GM23338 (cell line): ENCODE data around the gene ZNF593OS. TPM values are rescaled to one million over a fixed set of nuclear protein-coding genes. Genes with fewer than 3 reads are reported as not detected.
A peak's percentile ranks its signal among the peaks of the same experiment; 100 is the strongest.

Experiments used
- ATAC-seq: fragments of 200-7000 bp; cut with Tn5 transposase; 3 replicates; pipeline ENCODE4 v1.9.1; 2020
- DNase-seq: peaks from one replicate; pipeline ENCODE4 v3.0.0-alpha.2; 2015; ENCODE audit warnings: low spot score
- H2AFZ ChIP-seq: fragments of 200-600 bp; sonication (generic); 2 replicates; pipeline ENCODE4 v1.8.0; 2016; ENCODE audit warnings: antibody characterized with exemption, mild to moderate bottlenecking, moderate library complexity
- H3F3A ChIP-seq: fragments of 200-600 bp; sonication (generic); replicated peaks from 2 replicates; pipeline ENCODE4 v1.8.0; 2017; ENCODE audit warnings: antibody characterized with exemption, mixed run types, low read depth
- H3K27ac ChIP-seq: fragments of 200-600 bp; sonication (generic); 2 replicates; pipeline ENCODE4 v1.6.1; 2016; ENCODE audit warnings: low read depth
- H3K27me3 ChIP-seq: fragments of 200-600 bp; sonication (generic); 2 replicates; pipeline ENCODE4 v1.8.0; 2016; ENCODE audit warnings: mild to moderate bottlenecking, mixed run types, moderate library complexity; ENCODE audit not compliant: insufficient read depth
- H3K36me3 ChIP-seq: fragments of 200-600 bp; sonication (generic); 2 replicates; pipeline ENCODE4 v1.8.0; 2016; ENCODE audit warnings: mild to moderate bottlenecking; ENCODE audit not compliant: insufficient read depth
- H3K4me1 ChIP-seq: fragments of 200-600 bp; sonication (generic); 2 replicates; pipeline ENCODE4 v1.8.0; 2016; ENCODE audit warnings: mild to moderate bottlenecking, moderate library complexity; ENCODE audit not compliant: insufficient read depth
- H3K4me2 ChIP-seq: fragments of 200-600 bp; sonication (generic); 2 replicates; pipeline ENCODE4 v1.7.1; 2017; ENCODE audit warnings: mixed run types
- H3K4me3 ChIP-seq: fragments of 200-600 bp; sonication (generic); 2 replicates; pipeline ENCODE4 v1.6.1; 2016; ENCODE audit warnings: mixed run types
- H3K79me2 ChIP-seq: fragments of 200-600 bp; sonication (generic); replicated peaks from 2 replicates; pipeline ENCODE4 v1.8.0; 2017; ENCODE audit warnings: mild to moderate bottlenecking; ENCODE audit not compliant: insufficient read depth
- H3K9me2 ChIP-seq: fragments of 200-600 bp; sonication (generic); 2 replicates; pipeline ENCODE4 v1.8.0; 2017; ENCODE audit not compliant: insufficient read depth
- H4K20me1 ChIP-seq: fragments of 200-600 bp; sonication (generic); replicated peaks from 2 replicates; pipeline ENCODE4 v1.8.0; 2017; ENCODE audit warnings: mild to moderate bottlenecking; ENCODE audit not compliant: insufficient read depth
- H3K27ac Mint-ChIP-seq: 2 replicates; pipeline ENCODE4 v1.8.0; 2020; ENCODE audit warnings: inconsistent platforms, mild to moderate bottlenecking, moderate library complexity, mixed read lengths
- H3K27me3 Mint-ChIP-seq: 3 replicates; pipeline ENCODE4 v1.8.0; 2022; ENCODE audit warnings: low read depth, mild to moderate bottlenecking, moderate library complexity, mixed read lengths, inconsistent platforms; ENCODE audit not compliant: insufficient read depth, poor library complexity
- H3K36me3 Mint-ChIP-seq: 3 replicates; pipeline ENCODE4 v1.8.0; 2021; ENCODE audit warnings: low read depth, mild to moderate bottlenecking, inconsistent platforms, moderate library complexity, mixed read lengths
- H3K4me1 Mint-ChIP-seq: 3 replicates; pipeline ENCODE4 v1.8.0; 2020; ENCODE audit warnings: mild to moderate bottlenecking, inconsistent platforms, mixed read lengths
- H3K4me3 Mint-ChIP-seq: 3 replicates; pipeline ENCODE4 v1.8.0; 2021; ENCODE audit warnings: moderate library complexity, mild to moderate bottlenecking, inconsistent platforms, mixed read lengths
- H3K9me3 Mint-ChIP-seq: 3 replicates; pipeline ENCODE4 v1.8.0; 2020; ENCODE audit warnings: moderate library complexity, mild to moderate bottlenecking, inconsistent platforms, mixed read lengths
- CREB1 ChIP-seq: fragments of 250-450 bp; sonication (Bioruptor Pico); IDR thresholded peaks from 2 replicates; pipeline ENCODE4 v1.5.0; 2020; ENCODE audit warnings: low read depth, mild to moderate bottlenecking, moderate library complexity
- EZH2 ChIP-seq: fragments of 200-600 bp; sonication (generic); IDR thresholded peaks from one replicate; pipeline ENCODE4 v1.8.0; 2017; ENCODE audit warnings: antibody characterized with exemption, mild to moderate bottlenecking, low read depth; ENCODE audit not compliant: unreplicated experiment
- EZH2phosphoT487 ChIP-seq: fragments of 200-600 bp; sonication (generic); IDR thresholded peaks from one replicate; pipeline ENCODE4 v1.8.1; 2018; ENCODE audit warnings: antibody characterized with exemption; ENCODE audit not compliant: unreplicated experiment
- JUNB ChIP-seq: IDR thresholded peaks from one replicate; pipeline ENCODE4 v1.6.1; 2016; ENCODE audit warnings: antibody characterized with exemption; ENCODE audit not compliant: unreplicated experiment
- NANOG ChIP-seq: IDR thresholded peaks from 2 replicates; pipeline ENCODE4 v1.6.1; 2016; ENCODE audit warnings: antibody characterized with exemption, borderline replicate concordance
- POLR2AphosphoS5 ChIP-seq: IDR thresholded peaks from 2 replicates; pipeline ENCODE4 v1.6.1; 2016; ENCODE audit warnings: antibody characterized with exemption, low read depth
- STAT1 ChIP-seq: IDR thresholded peaks from one replicate; pipeline ENCODE4 v1.6.1; 2016; ENCODE audit warnings: antibody characterized with exemption; ENCODE audit not compliant: unreplicated experiment
- ZNF114 ChIP-seq: fragments of 250-450 bp; sonication (Bioruptor Pico); IDR thresholded peaks from 2 replicates; pipeline ENCODE4 v1.5.0; 2020; ENCODE audit warnings: mild to moderate bottlenecking, moderate library complexity
- ZNF331 ChIP-seq: fragments of 250-450 bp; sonication (Bioruptor Pico); IDR thresholded peaks from 2 replicates; pipeline ENCODE4 v1.5.0; 2020; ENCODE audit warnings: low read depth, mild to moderate bottlenecking, moderate library complexity
- long read RNA-seq: library from polyadenylated mRNA; unstranded; transcript quantifications from one replicate; pipeline ENCODE4 v2.0.0, GENCODE V29; 2020; ENCODE audit not compliant: unreplicated experiment
- polyA plus RNA-seq: library from polyadenylated mRNA; unstranded; fragments of >200 nt; fragmentation: Nextera tagmentation; extraction: Ambion mirVana; gene quantifications from 2 replicates; pipeline ENCODE4 v1.2.1, GENCODE V29; 2016
- total RNA-seq: library from RNA; depleted of rRNA; stranded (reverse); fragments of >200 nt; shearing (Covaris generic); gene quantifications from 2 replicates; pipeline ENCODE4 v1.2.3, GENCODE V29; 2014; rRNA removed
- TF ChIP-seq, protein P1 (sequence below): IDR thresholded peaks from 2 replicates; pipeline ENCODE4 v1.6.1; 2016; ENCODE audit warnings: antibody characterized with exemption
- TF ChIP-seq, protein P2 (sequence below): IDR thresholded peaks from one replicate; pipeline ENCODE4 v1.6.1; 2018; ENCODE audit warnings: antibody characterized with exemption; ENCODE audit not compliant: unreplicated experiment
- TF ChIP-seq, protein P3 (sequence below): fragments of 250-450 bp; sonication (Bioruptor Pico); IDR thresholded peaks from 2 replicates; pipeline ENCODE4 v1.5.0; 2020; ENCODE audit warnings: mild to moderate bottlenecking, moderate library complexity
- TF ChIP-seq, protein P4 (sequence below), 2 experiments: fragments of 200-600 bp in 1 of 2; sonication (generic) in 1 of 2; conservative IDR thresholded peaks; 2 replicates each; pipeline versions ENCODE4 v1.5.1 to v1.6.1; 2016 to 2017; ENCODE audit warnings: antibody characterized with exemption in 2 of 2, low read depth in 2 of 2, mild to moderate bottlenecking in 2 of 2, moderate library complexity in 1 of 2

ZNF593OS gene
- total RNA-seq (not detected in 2 replicates), polyA plus RNA-seq (0.68 and 1.1 TPM in 2 replicates)
- long read RNA-seq: 0 reads

DNA sequence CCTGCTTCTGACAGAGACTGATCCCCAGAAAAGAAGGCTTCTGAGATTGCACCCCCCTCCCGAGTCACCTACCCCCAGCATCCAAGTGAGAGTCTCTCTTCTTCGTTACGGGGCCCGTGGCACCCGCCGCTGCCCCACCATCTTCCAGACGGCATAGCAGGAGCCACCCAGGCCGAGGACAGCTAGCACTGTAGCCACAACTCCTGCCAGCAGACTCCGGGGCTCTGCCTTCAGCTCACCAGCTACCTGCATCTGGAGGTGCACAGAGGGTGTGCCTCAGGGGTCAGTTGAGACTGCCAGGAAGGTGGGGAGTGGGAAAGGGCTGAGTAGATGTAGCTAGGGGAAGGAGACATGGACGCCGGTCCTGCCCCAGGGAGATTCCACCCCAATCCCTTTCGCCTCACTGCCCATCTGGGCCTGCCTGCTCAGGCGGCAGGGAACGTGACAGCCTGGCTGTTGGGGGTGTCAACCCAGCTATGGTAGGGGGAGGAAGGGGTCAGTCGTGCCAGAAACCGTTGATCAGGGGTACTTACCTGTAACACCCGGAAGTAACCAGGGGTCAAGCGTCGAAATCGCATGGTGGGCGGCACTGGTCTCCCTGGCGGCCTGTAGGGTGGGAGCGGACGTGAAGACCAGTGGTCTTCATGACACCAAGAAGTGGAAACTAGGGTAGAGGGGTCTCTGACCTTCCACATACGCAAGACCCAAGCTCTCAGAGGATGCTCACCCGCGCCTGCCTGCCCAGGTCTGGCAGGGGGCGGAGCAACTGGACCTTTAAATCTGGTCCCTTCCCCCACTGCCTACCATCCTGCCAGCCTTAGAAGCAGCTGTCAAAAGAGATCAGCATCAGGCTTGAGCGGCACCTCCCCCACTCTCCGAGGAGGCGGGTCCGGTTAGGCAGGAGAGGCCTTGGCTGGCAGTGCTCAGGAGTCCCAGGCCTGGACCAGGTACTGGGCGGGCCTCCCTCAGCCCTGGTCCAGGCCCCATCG, at the start of gene ZNF593OS:
ZNF593OS (minus strand) TSS at position 749 of the 989 bp plus-strand sequence; CDS start at position 578, 171 bp downstream.
- Histone ChIP-seq H3K4me3 (peak within 1 kb of the TSS; percentile 94), H4K20me1 (no peaks in the 10 kb centered on the region), H3K27ac (no peak within 1 kb of the TSS), H3K9me2 (no peaks in the 10 kb centered on the region), H3K36me3 (no peaks in the 10 kb centered on the region), H2AFZ (no peak within 1 kb of the TSS), H3K4me2 (peak within 1 kb of the TSS; percentile 99), H3K4me1 (peaks cover 11% of the 10 kb centered on the region; the same call in 1 of the 2 replicates), H3K79me2 (0 out of 2 replicates have a peak, but pooled peaks cover 4% of the 10 kb centered on the region), H3K27me3 (peaks cover 11% of the 10 kb centered on the region), H3F3A (no peaks in the 10 kb centered on the region)
- peaks cover 9% of the 10 kb centered on the region for H3K4me1 Mint-ChIP-seq
- ATAC-seq (no peak), DNase-seq (no peak)
- no peaks in the 10 kb centered on the region; the same call in 2 of the 3 replicates for H3K36me3 Mint-ChIP-seq
- peak within 1 kb of the TSS; percentile 88 for H3K4me3 Mint-ChIP-seq
- no peak within 1 kb of the TSS for H3K27ac Mint-ChIP-seq
- TF ChIP-seq, protein P1, sequence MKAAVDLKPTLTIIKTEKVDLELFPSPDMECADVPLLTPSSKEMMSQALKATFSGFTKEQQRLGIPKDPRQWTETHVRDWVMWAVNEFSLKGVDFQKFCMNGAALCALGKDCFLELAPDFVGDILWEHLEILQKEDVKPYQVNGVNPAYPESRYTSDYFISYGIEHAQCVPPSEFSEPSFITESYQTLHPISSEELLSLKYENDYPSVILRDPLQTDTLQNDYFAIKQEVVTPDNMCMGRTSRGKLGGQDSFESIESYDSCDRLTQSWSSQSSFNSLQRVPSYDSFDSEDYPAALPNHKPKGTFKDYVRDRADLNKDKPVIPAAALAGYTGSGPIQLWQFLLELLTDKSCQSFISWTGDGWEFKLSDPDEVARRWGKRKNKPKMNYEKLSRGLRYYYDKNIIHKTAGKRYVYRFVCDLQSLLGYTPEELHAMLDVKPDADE: no peak
- TF ChIP-seq NANOG: no peak
- TF ChIP-seq ZNF331 (CRISPR knock-in tag): no peak
- TF ChIP-seq, protein P2, sequence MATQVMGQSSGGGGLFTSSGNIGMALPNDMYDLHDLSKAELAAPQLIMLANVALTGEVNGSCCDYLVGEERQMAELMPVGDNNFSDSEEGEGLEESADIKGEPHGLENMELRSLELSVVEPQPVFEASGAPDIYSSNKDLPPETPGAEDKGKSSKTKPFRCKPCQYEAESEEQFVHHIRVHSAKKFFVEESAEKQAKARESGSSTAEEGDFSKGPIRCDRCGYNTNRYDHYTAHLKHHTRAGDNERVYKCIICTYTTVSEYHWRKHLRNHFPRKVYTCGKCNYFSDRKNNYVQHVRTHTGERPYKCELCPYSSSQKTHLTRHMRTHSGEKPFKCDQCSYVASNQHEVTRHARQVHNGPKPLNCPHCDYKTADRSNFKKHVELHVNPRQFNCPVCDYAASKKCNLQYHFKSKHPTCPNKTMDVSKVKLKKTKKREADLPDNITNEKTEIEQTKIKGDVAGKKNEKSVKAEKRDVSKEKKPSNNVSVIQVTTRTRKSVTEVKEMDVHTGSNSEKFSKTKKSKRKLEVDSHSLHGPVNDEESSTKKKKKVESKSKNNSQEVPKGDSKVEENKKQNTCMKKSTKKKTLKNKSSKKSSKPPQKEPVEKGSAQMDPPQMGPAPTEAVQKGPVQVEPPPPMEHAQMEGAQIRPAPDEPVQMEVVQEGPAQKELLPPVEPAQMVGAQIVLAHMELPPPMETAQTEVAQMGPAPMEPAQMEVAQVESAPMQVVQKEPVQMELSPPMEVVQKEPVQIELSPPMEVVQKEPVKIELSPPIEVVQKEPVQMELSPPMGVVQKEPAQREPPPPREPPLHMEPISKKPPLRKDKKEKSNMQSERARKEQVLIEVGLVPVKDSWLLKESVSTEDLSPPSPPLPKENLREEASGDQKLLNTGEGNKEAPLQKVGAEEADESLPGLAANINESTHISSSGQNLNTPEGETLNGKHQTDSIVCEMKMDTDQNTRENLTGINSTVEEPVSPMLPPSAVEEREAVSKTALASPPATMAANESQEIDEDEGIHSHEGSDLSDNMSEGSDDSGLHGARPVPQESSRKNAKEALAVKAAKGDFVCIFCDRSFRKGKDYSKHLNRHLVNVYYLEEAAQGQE: no peak
- TF ChIP-seq STAT1: no peak
- TF ChIP-seq ZNF114 (CRISPR knock-in tag): no peak
- TF ChIP-seq CREB1: no peak
- TF ChIP-seq EZH2phosphoT487: no peak
- TF ChIP-seq EZH2: no peak
- TF ChIP-seq, protein P3, sequence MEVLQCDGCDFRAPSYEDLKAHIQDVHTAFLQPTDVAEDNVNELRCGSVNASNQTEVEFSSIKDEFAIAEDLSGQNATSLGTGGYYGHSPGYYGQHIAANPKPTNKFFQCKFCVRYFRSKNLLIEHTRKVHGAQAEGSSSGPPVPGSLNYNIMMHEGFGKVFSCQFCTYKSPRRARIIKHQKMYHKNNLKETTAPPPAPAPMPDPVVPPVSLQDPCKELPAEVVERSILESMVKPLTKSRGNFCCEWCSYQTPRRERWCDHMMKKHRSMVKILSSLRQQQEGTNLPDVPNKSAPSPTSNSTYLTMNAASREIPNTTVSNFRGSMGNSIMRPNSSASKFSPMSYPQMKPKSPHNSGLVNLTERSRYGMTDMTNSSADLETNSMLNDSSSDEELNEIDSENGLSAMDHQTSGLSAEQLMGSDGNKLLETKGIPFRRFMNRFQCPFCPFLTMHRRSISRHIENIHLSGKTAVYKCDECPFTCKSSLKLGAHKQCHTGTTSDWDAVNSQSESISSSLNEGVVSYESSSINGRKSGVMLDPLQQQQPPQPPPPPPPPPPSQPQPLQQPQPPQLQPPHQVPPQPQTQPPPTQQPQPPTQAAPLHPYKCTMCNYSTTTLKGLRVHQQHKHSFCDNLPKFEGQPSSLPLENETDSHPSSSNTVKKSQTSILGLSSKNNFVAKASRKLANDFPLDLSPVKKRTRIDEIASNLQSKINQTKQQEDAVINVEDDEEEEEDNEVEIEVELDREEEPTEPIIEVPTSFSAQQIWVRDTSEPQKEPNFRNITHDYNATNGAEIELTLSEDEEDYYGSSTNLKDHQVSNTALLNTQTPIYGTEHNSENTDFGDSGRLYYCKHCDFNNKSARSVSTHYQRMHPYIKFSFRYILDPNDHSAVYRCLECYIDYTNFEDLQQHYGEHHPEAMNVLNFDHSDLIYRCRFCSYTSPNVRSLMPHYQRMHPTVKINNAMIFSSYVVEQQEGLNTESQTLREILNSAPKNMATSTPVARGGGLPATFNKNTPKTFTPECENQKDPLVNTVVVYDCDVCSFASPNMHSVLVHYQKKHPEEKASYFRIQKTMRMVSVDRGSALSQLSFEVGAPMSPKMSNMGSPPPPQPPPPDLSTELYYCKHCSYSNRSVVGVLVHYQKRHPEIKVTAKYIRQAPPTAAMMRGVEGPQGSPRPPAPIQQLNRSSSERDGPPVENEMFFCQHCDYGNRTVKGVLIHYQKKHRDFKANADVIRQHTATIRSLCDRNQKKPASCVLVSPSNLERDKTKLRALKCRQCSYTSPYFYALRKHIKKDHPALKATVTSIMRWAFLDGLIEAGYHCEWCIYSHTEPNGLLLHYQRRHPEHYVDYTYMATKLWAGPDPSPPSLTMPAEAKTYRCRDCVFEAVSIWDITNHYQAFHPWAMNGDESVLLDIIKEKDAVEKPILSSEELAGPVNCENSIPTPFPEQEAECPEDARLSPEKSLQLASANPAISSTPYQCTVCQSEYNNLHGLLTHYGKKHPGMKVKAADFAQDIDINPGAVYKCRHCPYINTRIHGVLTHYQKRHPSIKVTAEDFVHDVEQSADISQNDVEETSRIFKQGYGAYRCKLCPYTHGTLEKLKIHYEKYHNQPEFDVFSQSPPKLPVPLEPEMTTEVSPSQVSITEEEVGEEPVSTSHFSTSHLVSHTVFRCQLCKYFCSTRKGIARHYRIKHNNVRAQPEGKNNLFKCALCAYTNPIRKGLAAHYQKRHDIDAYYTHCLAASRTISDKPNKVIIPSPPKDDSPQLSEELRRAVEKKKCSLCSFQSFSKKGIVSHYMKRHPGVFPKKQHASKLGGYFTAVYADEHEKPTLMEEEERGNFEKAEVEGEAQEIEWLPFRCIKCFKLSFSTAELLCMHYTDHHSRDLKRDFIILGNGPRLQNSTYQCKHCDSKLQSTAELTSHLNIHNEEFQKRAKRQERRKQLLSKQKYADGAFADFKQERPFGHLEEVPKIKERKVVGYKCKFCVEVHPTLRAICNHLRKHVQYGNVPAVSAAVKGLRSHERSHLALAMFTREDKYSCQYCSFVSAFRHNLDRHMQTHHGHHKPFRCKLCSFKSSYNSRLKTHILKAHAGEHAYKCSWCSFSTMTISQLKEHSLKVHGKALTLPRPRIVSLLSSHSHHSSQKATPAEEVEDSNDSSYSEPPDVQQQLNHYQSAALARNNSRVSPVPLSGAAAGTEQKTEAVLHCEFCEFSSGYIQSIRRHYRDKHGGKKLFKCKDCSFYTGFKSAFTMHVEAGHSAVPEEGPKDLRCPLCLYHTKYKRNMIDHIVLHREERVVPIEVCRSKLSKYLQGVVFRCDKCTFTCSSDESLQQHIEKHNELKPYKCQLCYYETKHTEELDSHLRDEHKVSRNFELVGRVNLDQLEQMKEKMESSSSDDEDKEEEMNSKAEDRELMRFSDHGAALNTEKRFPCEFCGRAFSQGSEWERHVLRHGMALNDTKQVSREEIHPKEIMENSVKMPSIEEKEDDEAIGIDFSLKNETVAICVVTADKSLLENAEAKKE (CRISPR knock-in tag): no peak
- TF ChIP-seq, protein P4, sequence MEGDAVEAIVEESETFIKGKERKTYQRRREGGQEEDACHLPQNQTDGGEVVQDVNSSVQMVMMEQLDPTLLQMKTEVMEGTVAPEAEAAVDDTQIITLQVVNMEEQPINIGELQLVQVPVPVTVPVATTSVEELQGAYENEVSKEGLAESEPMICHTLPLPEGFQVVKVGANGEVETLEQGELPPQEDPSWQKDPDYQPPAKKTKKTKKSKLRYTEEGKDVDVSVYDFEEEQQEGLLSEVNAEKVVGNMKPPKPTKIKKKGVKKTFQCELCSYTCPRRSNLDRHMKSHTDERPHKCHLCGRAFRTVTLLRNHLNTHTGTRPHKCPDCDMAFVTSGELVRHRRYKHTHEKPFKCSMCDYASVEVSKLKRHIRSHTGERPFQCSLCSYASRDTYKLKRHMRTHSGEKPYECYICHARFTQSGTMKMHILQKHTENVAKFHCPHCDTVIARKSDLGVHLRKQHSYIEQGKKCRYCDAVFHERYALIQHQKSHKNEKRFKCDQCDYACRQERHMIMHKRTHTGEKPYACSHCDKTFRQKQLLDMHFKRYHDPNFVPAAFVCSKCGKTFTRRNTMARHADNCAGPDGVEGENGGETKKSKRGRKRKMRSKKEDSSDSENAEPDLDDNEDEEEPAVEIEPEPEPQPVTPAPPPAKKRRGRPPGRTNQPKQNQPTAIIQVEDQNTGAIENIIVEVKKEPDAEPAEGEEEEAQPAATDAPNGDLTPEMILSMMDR (conservative IDR thresholded peaks at IDR 0.05; ENCODE audit: low read depth in 2 of 2): no peak
- TF ChIP-seq JUNB: no peak
- no peak for TF ChIP-seq POLR2AphosphoS5
- no peaks in the 10 kb centered on the region for H3K9me3 Mint-ChIP-seq
- peaks cover 38% of the 10 kb centered on the region for H3K27me3 Mint-ChIP-seq
